NCI-H1417 (cell line): Measurements from ENCODE around the gene NEAT1.
"Not testable (repeated sequence)": the region's sequence is repeated elsewhere in the genome, so short reads cannot be mapped to it uniquely, and the experiment has no call there.

ENCODE experiments used
- DNase-seq, 3 experiments: peaks; one replicate each; lab custom pipeline; 2025; lab: John Stamatoyannopoulos, UW

NEAT1 gene

DNA sequence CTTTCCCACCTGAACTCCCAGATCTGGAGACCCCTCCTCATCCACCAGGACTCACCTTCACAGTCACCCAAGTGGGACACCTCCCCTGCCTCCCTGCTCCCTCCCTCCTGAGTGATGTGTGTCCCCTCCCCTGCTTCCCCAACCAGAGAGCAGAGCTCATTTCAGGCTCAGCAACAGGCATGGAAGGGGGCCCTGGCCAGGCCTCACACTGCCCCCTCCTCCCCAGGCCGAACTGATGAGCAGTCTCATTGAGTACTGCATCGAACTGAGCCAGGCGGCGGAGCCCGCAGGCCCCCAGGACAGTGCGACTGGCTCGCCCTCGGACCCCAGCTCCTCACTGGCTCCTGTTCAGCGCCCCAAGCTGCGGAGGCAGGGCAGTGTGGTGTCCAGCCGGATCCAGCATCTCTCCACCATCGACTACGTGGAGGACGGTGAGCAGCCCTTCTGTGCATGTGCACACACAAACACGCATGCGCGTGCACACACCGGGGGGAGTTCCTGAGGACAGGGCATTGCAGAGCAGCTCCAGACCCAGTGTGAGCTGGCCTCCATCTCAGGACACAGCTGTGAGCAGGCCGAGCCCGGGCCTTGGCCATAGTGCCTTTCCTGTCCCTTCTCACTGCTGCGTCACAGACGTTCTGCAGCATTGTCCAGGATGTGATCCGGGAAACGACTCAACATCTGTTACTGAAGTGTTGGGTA, 17.8 kb upstream of the NEAT1 start:
- no peak for DNase-seq

DNA sequence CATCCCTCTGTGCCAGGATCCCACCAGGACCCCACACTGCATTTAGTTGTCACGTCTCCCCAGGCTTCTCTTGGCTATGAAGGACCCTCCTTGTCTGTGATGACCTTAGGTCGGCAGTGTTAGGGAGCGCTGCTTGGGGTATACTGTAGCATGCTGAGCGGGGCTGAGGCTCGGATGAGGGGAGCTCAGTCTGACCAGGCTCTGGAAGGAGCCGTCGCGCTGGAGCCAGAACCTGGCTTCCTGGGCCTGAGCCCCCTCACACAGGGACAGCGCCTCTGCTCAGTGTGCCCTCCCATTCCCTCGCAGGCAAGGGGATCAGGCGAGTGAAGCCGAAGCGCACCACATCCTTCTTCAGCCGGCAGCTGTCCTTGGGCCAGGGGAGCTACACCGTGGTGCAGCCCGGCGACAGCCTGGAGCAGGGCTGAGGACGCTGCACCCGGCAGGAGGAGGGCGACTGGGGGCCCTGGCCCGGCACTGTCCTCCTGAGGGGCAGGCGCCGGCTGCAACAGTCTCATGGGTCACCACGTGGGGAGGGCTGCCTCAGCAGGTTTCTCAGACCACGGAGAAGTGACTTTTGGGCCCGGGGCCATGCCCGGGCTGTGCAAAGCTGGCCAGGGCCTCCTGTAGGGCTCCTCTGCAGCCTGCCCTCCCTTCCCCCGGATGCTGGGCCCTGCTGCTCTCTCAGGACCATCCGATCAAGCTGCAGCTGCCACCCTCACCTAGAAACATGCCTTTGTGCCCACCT, 11.5 kb upstream of the NEAT1 start:
- DNase-seq = no peak

DNA sequence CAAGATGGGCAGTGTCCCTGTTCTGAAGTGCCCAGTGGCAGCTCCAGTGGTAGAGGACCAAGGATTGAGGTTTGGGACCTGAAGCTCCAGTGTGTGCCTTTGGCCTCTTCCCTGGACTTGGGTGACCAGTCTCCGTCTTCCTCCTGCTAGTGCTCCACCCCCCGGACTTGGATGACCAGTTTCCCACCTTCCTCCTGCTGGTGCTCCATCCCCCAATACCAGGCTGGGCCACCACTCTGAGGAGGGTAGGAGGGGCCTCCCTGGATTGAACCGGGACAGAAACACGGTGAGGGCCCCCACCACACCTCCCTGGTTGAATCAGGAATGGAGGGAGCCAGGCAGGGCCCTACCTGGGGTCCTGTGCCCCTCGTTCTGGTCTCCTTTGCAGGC, 10.9 kb upstream of the NEAT1 start:
- DNase-seq = no peak

DNA sequence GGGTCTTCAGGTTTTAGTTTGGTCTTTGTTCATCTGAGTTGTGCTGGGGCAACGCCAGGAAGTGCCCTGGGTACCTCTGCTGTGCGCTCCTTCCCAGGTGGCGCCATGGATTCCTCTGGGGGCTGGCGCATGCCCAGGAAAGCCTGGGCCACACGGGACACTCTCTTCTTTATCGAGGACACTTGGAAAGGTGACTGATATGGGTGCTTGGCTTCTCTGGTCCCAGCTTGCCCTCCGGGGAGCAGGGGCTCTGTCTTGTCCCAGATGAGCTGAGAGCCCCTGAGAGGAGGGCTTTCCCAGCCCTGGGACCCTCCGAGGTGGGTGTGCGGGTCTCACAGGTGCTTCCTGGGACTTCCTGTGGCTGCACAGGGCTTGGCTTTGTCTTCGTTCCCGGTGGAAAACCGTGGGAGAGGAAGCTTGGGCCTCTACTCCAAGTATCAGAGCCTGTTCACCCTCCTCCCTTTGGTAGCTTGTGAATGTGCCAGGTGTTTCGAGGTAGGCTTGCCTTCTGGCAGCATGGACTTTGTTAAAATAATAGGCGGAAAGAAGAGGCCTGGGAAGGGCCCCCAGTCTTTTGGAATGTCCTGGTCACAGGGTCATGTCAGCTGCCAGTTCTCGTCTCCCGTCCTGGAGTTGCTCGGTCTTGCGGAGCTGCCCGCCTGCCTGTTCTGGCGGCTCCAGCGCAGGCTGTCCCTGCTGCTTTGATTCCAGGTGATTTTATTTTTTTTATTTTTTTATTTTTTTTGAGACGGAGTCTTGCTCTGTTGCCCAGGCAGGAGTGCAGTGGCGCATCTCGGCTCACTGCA, 10.1 kb upstream of the NEAT1 start:
- DNase-seq = no peak

DNA sequence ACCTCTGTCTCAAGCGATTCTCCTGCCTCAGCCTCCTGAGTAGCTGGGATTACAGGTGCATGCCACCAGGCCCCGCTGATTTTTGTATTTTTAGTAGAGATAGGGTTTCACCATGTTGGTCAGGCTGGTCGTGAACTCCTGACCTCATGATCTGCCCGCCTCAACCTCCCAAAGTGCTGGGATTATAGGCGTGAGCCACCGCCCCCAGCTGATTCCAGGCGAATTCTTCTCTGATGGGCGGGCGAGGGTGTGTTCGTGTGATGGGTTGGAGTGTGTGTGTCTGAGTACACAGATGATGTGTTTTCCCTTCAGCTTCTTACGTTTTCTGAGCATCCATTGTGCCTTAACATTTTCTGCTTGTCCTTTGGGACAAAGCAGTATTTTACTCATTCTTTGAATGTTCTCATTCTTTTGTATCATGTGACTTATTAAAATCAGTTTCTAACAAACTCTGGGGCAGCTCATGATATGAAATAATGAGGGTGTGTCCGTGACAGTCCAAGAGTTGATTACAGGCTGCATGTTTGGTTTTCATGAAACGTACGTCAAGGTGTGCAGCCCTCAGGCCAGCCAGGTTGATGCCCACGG, 9.4 kb upstream of the NEAT1 start:
- DNase-seq = not testable (repeated sequence)

DNA sequence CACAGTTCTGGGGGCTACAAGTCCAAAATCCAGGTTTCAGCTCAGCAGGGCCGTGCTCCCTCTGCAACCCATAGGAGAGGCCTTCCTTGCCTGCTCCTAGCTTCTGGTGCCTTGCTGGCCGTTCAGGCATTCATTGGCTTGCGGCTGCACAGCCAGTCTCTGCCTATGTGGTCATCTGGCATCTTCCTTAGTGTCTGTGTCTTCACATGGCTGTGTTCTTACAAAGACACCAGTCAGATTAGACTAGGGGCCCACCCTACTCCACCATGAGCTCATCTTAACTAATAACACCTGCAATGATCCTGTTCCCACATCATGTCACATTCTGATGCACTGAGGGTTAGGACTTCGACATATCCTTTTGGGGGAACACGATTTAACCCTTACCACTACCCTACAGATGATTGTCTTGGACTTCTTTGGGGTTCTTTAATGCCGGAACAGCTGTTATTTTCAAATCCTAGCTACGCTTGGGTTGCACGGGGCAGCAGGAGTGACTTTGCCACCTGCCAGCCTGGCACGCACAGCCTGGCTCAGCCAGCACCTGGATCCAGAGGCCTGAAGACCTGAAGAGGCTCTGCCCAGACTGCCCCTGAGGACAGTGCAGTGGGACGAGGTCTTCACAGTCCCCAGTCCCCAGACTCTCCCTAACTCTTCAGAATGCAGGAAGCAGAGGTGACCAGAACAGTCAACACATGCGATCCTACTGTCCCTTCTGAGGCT, 7.7 kb upstream of the NEAT1 start:
- DNase-seq = no peak

DNA sequence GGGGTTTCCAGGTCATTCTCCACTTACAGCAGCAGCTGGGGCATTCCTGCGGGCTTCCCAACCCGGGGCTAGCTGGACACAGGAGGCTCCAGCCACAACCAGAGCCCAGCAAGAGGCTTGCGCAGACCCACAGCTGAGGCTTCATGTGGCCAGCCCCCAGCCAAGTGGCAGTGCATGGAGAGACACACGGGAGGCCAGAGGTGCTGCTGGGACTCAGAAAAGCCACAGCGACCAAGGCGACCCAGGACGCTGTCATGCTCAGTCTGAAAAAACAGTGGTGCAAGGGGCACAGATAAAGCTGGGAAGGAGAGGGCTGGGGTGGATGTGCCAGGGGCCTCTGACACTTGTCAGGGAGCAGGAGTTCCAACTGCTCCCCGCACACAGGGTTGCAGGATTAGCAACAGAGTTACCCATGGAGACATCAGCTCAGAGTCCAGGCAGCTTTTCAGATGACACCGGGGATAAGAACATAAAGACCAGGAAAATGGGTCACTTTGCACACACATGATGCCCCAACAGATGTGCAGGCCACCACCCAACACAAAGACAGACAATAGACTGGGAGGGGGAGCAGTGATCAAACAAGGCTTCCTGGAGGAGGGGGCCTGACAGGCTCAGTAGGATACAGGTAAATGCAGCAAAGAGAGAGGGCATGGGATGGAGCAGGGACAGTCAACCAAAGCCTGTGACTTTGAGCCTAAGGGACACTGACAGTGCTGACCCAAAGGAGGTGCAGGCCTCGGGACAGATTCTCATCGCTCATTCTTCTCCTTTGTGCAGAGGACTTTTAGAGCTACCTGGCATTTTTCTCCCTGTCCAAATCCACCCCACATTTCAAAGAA, 6.9 kb upstream of the NEAT1 start:
- no peak for DNase-seq

DNA sequence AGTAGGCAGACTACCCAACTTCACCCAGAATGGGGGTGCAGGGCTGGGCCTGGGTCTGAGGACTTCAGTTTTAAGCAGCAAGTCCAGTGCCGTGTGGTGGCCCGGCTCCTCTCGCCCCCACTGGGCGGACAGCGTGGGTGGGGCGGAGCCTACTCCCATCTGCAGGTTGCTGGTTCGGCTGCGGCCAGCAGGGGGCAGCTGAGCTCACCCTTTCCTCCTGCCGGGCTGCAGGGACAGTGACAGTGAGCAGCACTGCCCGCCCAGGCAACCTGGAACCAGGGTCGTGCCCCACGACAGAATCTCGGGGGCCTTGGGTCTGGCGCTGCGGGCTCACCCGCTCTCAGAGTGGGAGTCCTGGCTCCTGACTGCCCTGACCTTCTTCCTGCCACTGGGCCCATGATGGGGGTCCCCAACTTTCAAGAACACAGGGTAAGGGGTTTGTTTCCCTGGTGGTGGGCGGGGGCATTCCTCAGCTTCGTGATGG, 6.2 kb upstream of the NEAT1 start:
- peak; percentile 82 to 89 (median 83) for DNase-seq

DNA sequence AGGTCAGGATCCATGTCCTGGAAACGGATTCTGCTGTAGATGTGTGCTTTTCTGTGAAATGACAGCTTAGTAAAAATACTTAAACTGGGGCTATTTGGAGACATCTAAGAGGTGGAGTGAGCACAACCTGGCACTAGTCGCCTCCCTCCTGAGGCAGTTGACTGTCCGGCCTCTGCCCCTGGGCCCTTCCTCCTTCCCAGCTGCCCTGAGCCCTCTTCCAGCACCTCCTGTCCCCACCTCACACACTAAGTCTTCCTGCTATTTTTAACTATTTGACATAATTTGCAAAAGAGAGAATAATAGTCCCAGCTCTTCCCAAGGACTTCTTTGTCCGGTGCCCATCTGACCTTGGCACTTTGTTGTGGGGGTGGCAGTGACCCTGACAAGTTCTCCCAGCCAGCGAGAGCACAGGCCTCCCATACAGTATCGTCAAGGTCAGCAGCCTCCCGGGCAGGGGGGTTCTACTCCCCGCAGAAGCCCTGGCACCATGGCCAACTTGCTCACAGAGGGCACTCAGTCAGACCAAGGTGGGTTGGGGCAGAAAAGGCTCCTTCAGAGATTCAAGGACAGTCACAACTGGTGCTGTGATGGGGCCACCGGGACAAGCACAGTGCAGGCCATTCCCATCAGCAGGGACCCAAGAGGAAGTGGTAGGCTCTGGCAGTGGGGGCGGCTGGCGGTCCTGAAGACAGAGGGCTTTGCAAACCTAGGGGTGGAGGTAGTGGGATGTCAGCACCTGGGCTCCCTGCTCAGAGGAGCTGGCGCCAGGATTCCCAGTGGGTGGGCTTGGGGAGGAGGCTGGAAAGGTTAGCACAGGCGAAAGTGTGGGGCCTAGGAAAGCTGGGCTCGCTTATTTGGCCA, 5.5 kb upstream of the NEAT1 start:
- peak in 2 of 3 experiments; percentile 53 to 61 for DNase-seq

DNA sequence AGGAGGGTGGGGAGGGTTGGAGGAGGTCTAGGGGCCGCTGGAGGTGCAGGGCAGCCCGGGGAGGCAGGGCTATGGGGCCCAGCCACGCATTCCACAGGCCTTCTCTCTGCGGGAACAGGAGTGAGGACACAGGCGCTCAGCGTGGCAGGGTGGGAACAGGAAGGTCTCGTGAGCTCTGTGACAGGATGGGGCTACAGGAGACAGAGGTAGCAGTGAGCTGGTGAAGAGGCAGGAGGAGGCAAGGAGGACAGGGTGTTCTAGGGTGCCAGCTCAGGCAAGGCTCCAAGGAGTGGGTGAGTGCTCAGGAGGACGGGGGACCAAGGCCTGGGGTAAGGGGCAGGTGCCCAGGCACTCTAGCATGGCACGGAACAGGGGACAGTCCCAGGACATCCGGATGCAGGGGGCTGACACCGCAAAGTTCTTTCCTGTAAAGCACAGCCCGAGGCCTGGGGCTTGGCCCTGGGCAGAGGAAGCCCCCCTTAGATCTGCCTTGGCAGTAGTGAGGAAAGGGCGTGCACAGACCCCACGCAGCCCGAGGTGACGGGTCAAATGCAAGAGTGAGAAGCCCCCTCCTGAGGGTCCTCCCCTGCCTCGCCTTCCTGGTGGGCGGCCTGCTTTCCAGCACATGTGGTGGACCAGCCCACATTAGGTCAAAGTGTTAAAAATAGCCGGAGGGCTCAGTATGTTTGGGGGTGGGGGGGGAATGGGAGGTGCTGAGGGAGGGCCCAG, 4.7 kb upstream of the NEAT1 start:
- DNase-seq = peak in 1 of 3 experiments; percentile 61

DNA sequence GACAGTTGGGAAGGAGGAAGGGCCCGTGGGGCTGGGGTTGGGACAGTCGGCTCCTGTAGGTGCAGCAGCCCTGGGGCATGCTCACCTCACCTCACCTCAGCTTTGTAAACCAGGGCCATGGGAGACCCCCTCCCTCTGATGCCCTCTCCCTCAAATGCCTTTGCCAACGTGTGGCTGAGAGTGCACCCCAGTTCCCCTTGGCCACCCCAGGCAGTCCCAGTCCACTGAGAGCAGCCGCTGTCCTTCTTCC, 4.2 kb upstream of the NEAT1 start:
- no peak for DNase-seq

DNA sequence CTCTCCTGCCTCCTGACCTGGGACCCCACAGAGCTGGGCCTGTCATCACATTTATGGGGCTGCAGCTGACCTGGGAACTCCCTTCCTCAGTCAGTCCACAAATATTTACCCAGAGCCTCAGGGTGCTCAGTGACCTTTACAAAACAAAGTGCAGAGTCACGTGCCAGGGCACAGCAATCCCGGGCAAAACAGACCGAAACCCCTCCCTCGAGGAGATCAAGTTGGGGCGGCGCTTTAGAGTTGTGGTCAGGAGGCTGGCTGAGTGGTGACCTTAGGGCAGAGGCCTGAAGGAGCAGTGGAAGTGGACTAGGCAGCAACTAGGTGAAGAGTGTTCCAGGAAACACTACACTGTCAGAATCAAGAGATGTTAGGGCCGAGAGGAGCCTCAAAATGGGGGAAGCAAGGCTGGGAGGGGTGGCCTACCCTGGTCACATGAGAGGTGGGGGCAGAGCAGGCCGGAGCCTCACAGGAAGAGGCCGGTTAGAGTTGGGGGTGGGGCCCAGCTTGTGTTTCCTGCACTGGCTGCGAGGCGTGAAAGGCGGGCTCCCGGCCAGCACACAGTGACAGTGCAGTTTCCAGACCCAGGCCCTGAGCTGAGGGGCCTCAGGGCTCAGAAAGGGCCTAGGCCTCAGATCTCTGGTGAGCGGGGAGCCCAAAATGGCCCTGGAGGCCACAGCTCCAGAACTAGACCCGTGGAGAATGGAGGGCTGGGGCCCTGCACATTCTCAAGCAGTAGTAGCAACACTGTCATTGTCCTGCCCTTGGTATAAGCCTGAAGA, 3.7 kb upstream of the NEAT1 start:
- peak; percentile 88 to 98 (median 96) for DNase-seq

DNA sequence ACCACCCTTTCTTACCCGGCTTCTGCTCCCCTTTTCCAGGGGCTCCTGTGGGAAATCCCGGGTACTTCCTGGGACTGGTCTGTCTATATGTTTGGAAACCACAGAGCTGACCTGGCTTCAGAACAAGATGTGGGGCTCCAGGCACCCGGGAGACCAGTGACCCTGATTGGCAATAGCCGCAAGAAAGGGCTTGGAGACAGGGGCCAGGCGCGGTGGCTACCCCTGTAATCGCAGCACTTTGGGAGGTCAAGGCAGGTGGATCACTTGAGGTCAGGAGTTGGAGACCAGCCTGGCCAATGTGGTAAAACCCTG, 3.2 kb upstream of the NEAT1 start:
- no peak for DNase-seq

DNA sequence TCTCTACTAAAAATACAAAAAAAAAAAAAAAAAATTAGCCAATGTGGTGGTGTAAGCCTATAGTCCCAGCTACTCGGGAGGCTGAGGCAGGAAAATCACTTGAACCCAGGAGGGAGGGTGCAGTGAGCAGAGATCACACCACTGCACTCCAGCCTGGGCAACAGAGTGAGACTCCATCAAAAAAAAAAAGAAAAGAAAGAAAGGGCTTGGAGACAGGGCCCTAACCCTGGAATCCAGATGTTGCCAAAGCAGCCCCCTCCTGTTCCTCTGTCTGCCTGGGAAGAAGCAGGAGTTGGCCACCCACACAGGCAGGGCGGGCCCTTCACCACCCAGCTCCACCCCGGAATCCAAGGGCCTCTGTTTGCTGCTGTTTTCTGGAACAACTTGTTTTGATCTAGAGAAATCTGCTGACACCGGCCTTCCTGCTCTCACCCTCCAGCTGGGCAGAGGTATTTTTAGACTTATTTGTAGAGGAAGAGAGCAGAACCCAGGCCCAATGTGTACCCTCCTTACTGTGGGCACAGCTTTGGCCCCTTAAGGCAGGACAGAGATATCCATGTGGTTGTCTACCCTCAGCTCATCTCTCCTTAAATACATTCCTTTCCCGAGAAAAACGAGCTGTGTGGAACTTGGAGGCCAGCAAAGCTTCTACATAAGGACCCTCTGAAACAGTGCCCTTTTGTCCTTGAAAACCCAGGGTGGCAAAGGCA, 2.7 kb upstream of the NEAT1 start:
- peak in 2 of 3 experiments; percentile 45 to 80 for DNase-seq

DNA sequence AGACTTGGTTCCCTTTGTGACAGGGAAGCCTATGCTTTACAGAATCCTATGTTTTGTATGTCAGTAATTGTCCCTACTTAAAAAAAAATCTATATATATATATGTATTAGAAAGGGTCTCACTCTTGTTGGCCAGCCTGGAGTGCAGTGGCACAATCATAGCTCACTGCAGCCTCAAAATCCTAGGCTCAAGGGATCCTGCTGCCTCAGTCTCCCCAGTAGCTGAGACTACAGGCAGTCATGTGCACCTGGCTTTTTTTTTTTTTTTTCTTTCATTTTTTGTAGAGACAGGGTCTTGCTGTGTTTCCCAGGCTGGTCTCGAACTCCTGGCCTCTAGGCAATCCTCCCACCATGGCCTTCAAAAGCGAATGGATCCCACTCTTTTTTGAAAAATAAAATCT, 2.1 kb upstream of the NEAT1 start:
- no peak for DNase-seq

DNA sequence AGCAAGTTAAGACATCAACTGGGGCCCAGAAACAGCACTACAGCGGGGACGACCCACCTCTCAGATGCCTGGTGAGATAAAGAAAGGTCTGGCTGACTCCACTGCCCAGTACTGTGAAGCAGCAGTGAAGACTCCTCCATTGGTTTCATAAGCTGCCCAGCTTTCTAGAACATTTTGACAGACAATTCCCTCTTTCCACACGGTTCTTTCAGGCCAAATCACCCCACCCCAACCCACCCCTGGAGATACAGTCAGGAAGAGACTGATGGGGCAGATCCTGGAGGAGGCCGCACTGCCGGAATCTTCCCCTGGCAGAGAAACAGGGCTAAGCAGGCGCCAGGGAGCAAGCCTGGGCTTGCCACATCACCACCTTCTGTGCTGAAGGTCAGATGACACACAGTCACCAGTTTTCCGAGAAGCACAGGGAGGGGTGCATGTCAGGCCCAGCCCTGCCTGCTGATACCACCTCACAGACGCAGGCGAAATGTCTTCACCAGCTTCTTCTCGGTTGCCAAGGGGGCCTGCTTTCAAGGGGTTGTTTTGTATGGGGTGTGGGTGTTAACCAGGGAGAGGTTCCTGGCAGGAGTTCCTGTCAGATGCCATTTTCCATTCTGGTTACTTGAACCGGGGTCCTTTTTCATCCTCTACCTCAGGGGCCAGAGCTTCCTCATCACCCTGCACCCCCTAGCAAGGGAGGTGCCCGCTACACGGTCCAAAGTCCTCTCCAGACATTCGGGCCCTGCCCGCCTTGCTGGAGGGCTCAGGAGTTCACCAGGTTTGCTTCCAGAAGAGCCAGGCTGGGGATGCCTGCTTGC, 1.4 kb upstream of the NEAT1 start:
- peak; percentile 81 to 96 (median 90) for DNase-seq
